ENCODE measurements around the gene TLE6. TPM values are rescaled to one million over a fixed set of nuclear protein-coding genes. Genes with fewer than 3 reads are reported as not detected.
A peak's percentile ranks its signal among the peaks of the same experiment; 100 is the strongest.
"Not testable (repeated sequence)": the region's sequence is repeated elsewhere in the genome, so short reads cannot be mapped to it uniquely, and the experiment has no call there.

Gene TLE6
- total and polyA plus RNA-seq, 2 of the 8 experiments (the other 6 are each of a cell fraction or from before 2014, with no cell fraction given), result 2.5 to 2.9 TPM

- TF ChIP-seq BCL11A (IDR thresholded peaks at IDR 0.05; ENCODE audit: low read depth in 2 of 2, low read length in 2 of 2), result no peak
These were observed 59.0 kb downstream of the TLE6 start (continued) for GRCh38 chr19:3036119-3036976.

- H3K9me3 ChIP-seq (ENCODE audit: insufficient read depth in 2 of 2, low read depth in 1 of 2, low read length in 1 of 2); H4K20me1 ChIP-seq (replicated peaks in 1 of 2; ENCODE audit: control insufficient read depth in 1 of 2, insufficient read depth in 2 of 2, low read length in 2 of 2); H2BK5ac ChIP-seq (ENCODE audit: low read depth, low read length); FAIRE-seq; H2AFZ ChIP-seq (ENCODE audit: low read length); H3K14ac ChIP-seq (ENCODE audit: insufficient read length); H3K56ac ChIP-seq (replicated peaks; ENCODE audit: insufficient read length, low read depth, low read length); H2BK15ac ChIP-seq (ENCODE audit: low read length); H4K5ac ChIP-seq (ENCODE audit: insufficient read length, low read depth, low read length); H3K4ac ChIP-seq (replicated peaks; ENCODE audit: insufficient read length, low read depth, low read length); H3K27ac ChIP-seq (ENCODE audit: low read depth, low read length); H3K79me2 ChIP-seq (ENCODE audit: control insufficient read depth in 1 of 2, insufficient read depth in 2 of 2, low read length in 2 of 2); H3K18ac ChIP-seq (ENCODE audit: extremely low read depth, low read length); H3K79me1 ChIP-seq (ENCODE audit: low read depth, low read length); H3K36me3 ChIP-seq (ENCODE audit: control insufficient read depth in 2 of 4, insufficient read depth in 4 of 4, low read length in 3 of 4); H3K23ac ChIP-seq (ENCODE audit: insufficient read length); H3K9ac ChIP-seq (replicated peaks in 1 of 4; ENCODE audit: extremely low read depth in 1 of 4, low read depth in 3 of 4, low read length in 3 of 4); DNase-seq (ENCODE audit: low read depth in 1 of 2, low spot score in 2 of 2); H2BK12ac ChIP-seq (ENCODE audit: low read depth, low read length); H2BK120ac ChIP-seq (replicated peaks; ENCODE audit: low read depth, low read length); H2AK5ac ChIP-seq (ENCODE audit: low read depth, low read length); H4K8ac ChIP-seq (ENCODE audit: extremely low read depth, insufficient read depth, low read length): not testable (repeated sequence)
- WGBS, 2 experiments (ENCODE audit: extremely low coverage in 1 of 2, insufficient coverage in 1 of 2, insufficient read length in 1 of 2, insufficient replicate concordance in 2 of 2, low coverage in 1 of 2, low lambda C conversion rate in 2 of 2, missing lambda C conversion rate in 1 of 2), result 62% methylated on average over 11 of the region's 14 CpGs; no CpG with 5 or more reads in 1 of the 2 experiments
- Histone ChIP-seq H3K4me1 (replicated peaks in 1 of 4; ENCODE audit: control insufficient read depth in 3 of 4, insufficient read depth in 4 of 4, low read length in 3 of 4) (peaks cover 0 to 18% (median 15%) of the 10 kb centered on the region in 4 experiments; a peak in 6 of 7 replicates), H4K91ac (replicated peaks; ENCODE audit: insufficient read length, low read length) (peak overlapping the region; percentile 69), H3K4me2 (ENCODE audit: insufficient read depth in 1 of 2, low read depth in 2 of 2, low read length in 2 of 2) (peak overlapping the region; percentile 71 to 90; a peak in 3 of 4 replicates), H3K23me2 (ENCODE audit: low read depth, low read length) (peaks cover 22% of the 10 kb centered on the region), H2BK20ac (ENCODE audit: low read length) (0 out of 2 replicates have a peak overlapping the region, but pooled peaks have one; percentile 13), H3K27me3 (replicated peaks in 1 of 4; ENCODE audit: control insufficient read depth in 3 of 4, extremely low read depth in 1 of 4, insufficient read depth in 3 of 4, low read length in 3 of 4) (peaks cover 3 to 25% (median 15%) of the 10 kb centered on the region in 4 experiments; a peak in 5 of 7 replicates), H3K4me3 (ENCODE audit: extremely low read depth in 1 of 4, insufficient read depth in 2 of 4, low read depth in 3 of 4, low read length in 4 of 4) (peak overlapping the region in 2 of 4 experiments; percentile 49 to 73; a peak in 3 of 8 replicates)
- CTCF ChIA-PET (ENCODE audit: partially characterized antibody), result interaction anchor here (0.6 to 6.3 kb wide), 23 partner anchors 9 to 443 kb away, joined by 3 to 36 read pairs (median 5); partner anchors contain the start of gene TLE6
- POLR2A ChIA-PET (ENCODE audit: partially characterized antibody), result interaction anchor here (0.6 to 4.0 kb wide), 15 partner anchors 10 to 535 kb away, joined by 3 to 56 read pairs (median 4); partner anchors contain the start of gene TLE6
These were observed 59.7 kb downstream of the TLE6 start for GRCh38 chr19:3036977-3037544.
